Stomach smooth muscle (tissue), 2 donors: ENCODE data around the gene HACD2.

ENCODE experiments used
- H3K27ac ChIP-seq: one replicate; pipeline ENCODE4 v1.7.0; 2013; ENCODE audit warnings: mild to moderate bottlenecking, low read length, inconsistent platforms
- H3K27me3 ChIP-seq, 2 donors: one replicate each; pipeline ENCODE4 v1.7.0; 2013; ENCODE audit warnings: low read length in 2 of 2; ENCODE audit not compliant: insufficient read depth in 2 of 2, control insufficient read depth in 1 of 2
- H3K36me3 ChIP-seq, 2 donors: one replicate each; pipeline ENCODE4 v1.7.0; 2013; ENCODE audit warnings: low read length in 2 of 2; ENCODE audit not compliant: control insufficient read depth in 2 of 2, insufficient read depth in 2 of 2
- H3K4me1 ChIP-seq: one replicate; pipeline ENCODE4 v1.7.0; 2013; ENCODE audit warnings: low read length; ENCODE audit not compliant: control insufficient read depth, insufficient read depth
- H3K4me3 ChIP-seq, 2 donors: one replicate each; pipeline ENCODE4 v1.7.0; 2013; ENCODE audit warnings: low read length in 2 of 2
- H3K9ac ChIP-seq, 2 donors: one replicate each; pipeline ENCODE4 v1.7.0; 2013; ENCODE audit warnings: low read length in 2 of 2, mild to moderate bottlenecking in 1 of 2
- H3K9me3 ChIP-seq, 2 donors: one replicate each; pipeline ENCODE4 v1.7.0; 2013; ENCODE audit warnings: low read length in 2 of 2; ENCODE audit not compliant: control insufficient read depth in 2 of 2
- donor health status: healthy.
- donor health status: Pancreatic carcinoma.

Gene HACD2

GRCh38 chr3:123448536-123449101, 136.2 kb downstream of the HACD2 start, which contains the start of gene ADCY5:
Gene ADCY5, minus strand, starts transcription at chr3:123449090. Its CDS starts 545 bp downstream, at chr3:123448545.
- peaks cover 40% of the 10 kb centered on the region for H3K4me1 ChIP-seq
- peak within 1 kb of the TSS; percentile 78 to 81 for H3K9ac ChIP-seq
- H3K4me3 ChIP-seq, result peak within 1 kb of the TSS; percentile 76 to 86
- no peaks in the 10 kb centered on the region for H3K36me3 ChIP-seq
- H3K27ac ChIP-seq, result peak within 1 kb of the TSS; percentile 87
- no peaks in the 10 kb centered on the region for H3K27me3 ChIP-seq
- no peaks in the 10 kb centered on the region for H3K9me3 ChIP-seq

GRCh38 chr3:123447749-123448517, 136.9 kb downstream of the HACD2 start:
- no peaks in the 10 kb centered on the region for H3K27me3 ChIP-seq
- no peaks in the 10 kb centered on the region for H3K9me3 ChIP-seq
- peaks cover 46% of the 10 kb centered on the region for H3K4me1 ChIP-seq
- H3K9ac ChIP-seq, result peak overlapping the region; percentile 81 to 86
- H3K36me3 ChIP-seq, result no peaks in the 10 kb centered on the region
- peak overlapping the region; percentile 91 for H3K27ac ChIP-seq
- H3K4me3 ChIP-seq, result peak overlapping the region; percentile 86 to 93

DNA sequence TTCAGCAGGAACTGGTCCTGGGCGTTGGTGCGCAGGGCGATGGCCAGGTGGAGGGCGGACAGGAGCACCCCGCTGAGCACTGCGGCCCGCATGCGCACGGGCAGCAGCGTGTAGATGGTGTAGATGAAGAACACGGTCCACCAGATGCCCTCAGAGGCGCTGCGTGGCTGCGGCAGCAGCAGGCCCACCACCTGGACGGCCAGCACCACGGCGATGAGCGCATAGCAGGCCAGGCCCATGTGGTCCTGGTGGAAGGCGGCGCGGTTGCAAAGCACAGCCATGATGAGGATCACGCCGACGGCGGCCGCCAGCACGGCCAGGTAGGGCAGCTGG, 137.5 kb downstream of the HACD2 start:
- H3K9me3 ChIP-seq, result no peaks in the 10 kb centered on the region
- no peaks in the 10 kb centered on the region for H3K27me3 ChIP-seq
- H3K4me1 ChIP-seq, result peaks cover 49% of the 10 kb centered on the region
- H3K36me3 ChIP-seq, result no peaks in the 10 kb centered on the region
- H3K4me3 ChIP-seq, result peak overlapping the region; percentile 86 to 93
- H3K27ac ChIP-seq, result peak overlapping the region; percentile 91
- H3K9ac ChIP-seq, result peak overlapping the region; percentile 75 to 86

- H3K9me3 ChIP-seq, result no peaks in the 10 kb centered on the region
- H3K27me3 ChIP-seq, result no peaks in the 10 kb centered on the region
- H3K9ac ChIP-seq, result peak overlapping the region; percentile 75 to 86
- H3K4me1 ChIP-seq, result peaks cover 55% of the 10 kb centered on the region
- H3K36me3 ChIP-seq, result no peaks in the 10 kb centered on the region
- peak overlapping the region; percentile 86 to 93 for H3K4me3 ChIP-seq
- peak overlapping the region; percentile 91 for H3K27ac ChIP-seq
Observed at GRCh38 chr3:123446610-123447109, 138.2 kb downstream of the HACD2 start.

- H3K36me3 ChIP-seq, result no peaks in the 10 kb centered on the region
- H3K9ac ChIP-seq, result peak overlapping the region; percentile 75 to 86
- no peaks in the 10 kb centered on the region for H3K27me3 ChIP-seq
- H3K27ac ChIP-seq, result peak overlapping the region; percentile 91
- peak overlapping the region; percentile 86 to 93 for H3K4me3 ChIP-seq
- H3K4me1 ChIP-seq, result peaks cover 60% of the 10 kb centered on the region
- no peaks in the 10 kb centered on the region for H3K9me3 ChIP-seq
Observed at GRCh38 chr3:123446210-123446609, 138.6 kb downstream of the HACD2 start.

- peak overlapping the region; percentile 86 to 93 for H3K4me3 ChIP-seq
Observed at GRCh38 chr3:123445702-123446101, 139.2 kb downstream of the HACD2 start.

GRCh38 chr3:123444744-123445143, 140.1 kb downstream of the HACD2 start:
- Histone ChIP-seq H3K27ac (peak overlapping the region; percentile 91), H3K4me1 (peaks cover 61% of the 10 kb centered on the region), H3K36me3 (no peaks in the 10 kb centered on the region), H3K27me3 (no peaks in the 10 kb centered on the region), H3K9ac (peak overlapping the region; percentile 60 to 75), H3K4me3 (peak overlapping the region; percentile 86 to 93), H3K9me3 (no peaks in the 10 kb centered on the region)

More at GRCh38 chr3:123445702-123446101, 139.2 kb downstream of the HACD2 start:
- H3K27me3 ChIP-seq, result no peaks in the 10 kb centered on the region
- peak overlapping the region; percentile 75 to 86 for H3K9ac ChIP-seq
- no peaks in the 10 kb centered on the region for H3K9me3 ChIP-seq
- H3K27ac ChIP-seq, result peak overlapping the region; percentile 91
- no peaks in the 10 kb centered on the region for H3K36me3 ChIP-seq
- peaks cover 60% of the 10 kb centered on the region for H3K4me1 ChIP-seq

DNA sequence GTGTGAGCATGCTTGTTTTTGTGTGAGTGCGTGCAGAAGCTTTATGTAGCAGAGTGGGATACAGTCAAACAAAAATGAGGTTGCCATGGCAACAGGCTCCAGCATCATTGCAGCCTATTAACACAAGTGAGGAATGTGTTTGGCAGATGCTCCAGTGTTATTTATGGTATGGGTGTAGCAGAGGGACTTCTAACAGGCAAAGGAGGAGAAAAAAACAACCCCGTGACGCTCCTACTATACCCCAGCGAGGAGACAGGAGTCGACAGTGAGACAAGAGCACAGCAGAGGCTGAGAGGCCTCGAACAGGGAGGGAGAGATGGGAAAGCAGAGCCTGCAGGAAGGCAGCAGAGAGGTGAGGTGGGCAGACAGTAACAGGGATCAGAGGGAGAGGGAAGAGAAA, 140.8 kb downstream of the HACD2 start:
- Histone ChIP-seq H3K27me3 (no peaks in the 10 kb centered on the region), H3K9me3 (no peaks in the 10 kb centered on the region), H3K4me3 (peak overlapping the region; percentile 86 to 93), H3K9ac (peak overlapping the region in 1 of 2 donors; percentile 60), H3K27ac (peak overlapping the region; percentile 91), H3K36me3 (no peaks in the 10 kb centered on the region), H3K4me1 (peaks cover 61% of the 10 kb centered on the region)

- no peaks in the 10 kb centered on the region for H3K27me3 ChIP-seq
- peak overlapping the region; percentile 74 for H3K27ac ChIP-seq
- no peaks in the 10 kb centered on the region for H3K36me3 ChIP-seq
- peaks cover 68% of the 10 kb centered on the region for H3K4me1 ChIP-seq
- H3K9ac ChIP-seq, result no peak overlapping the region
- no peaks in the 10 kb centered on the region for H3K9me3 ChIP-seq
- peak overlapping the region in 1 of 2 donors; percentile 86 for H3K4me3 ChIP-seq
Observed at GRCh38 chr3:123442908-123443307, 141.9 kb downstream of the HACD2 start.

GRCh38 chr3:123442125-123442524, 142.7 kb downstream of the HACD2 start:
- no peak overlapping the region for H3K9ac ChIP-seq
- H3K9me3 ChIP-seq, result no peaks in the 10 kb centered on the region
- no peak overlapping the region for H3K4me3 ChIP-seq
- H3K27me3 ChIP-seq, result no peaks in the 10 kb centered on the region
- H3K4me1 ChIP-seq, result peaks cover 69% of the 10 kb centered on the region
- H3K27ac ChIP-seq, result peak overlapping the region; percentile 74
- peaks cover 0 to 2% of the 10 kb centered on the region in 2 donors for H3K36me3 ChIP-seq
